NCI-H1048 (cell line): ENCODE measurements around the gene CORO7.
A peak's percentile ranks its signal among the peaks of the same experiment; 100 is the strongest.

Experiments
- DNase-seq: peaks from one replicate; lab custom pipeline; 2025; lab: John Stamatoyannopoulos, UW

Gene CORO7

GRCh38 chr16:4321286-4322120, 94.9 kb downstream of the CORO7 start:
- no peak for DNase-seq

DNA sequence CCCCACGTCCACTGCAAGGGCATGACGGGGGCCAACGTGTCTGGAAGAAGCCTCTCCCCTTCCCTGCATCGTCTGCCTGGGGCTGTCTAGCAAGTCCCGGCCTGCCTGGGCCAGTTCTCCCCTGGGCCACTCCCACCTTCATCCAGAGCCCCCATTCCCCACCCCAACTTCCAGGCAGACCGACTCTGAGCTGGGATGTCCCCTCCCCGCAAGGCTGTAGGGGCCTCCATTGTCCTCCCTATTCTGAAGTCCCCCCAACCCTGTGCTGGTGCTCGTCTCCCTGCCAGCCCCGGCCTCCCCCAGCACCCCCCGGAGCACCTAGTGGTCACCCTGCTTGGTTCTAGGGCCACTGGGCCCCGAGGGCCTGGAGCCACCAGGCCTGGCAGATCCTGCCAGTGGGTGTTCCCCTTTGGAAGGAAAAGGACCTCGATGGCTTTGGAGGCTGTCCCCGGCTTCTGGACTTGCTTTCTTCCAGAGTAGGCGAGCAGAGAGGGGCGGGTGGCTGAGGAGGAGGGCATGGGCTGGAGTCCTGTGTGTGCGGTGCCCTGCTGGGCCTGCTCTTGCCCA, 95.7 kb downstream of the CORO7 start:
- DNase-seq, result no peak

DNA sequence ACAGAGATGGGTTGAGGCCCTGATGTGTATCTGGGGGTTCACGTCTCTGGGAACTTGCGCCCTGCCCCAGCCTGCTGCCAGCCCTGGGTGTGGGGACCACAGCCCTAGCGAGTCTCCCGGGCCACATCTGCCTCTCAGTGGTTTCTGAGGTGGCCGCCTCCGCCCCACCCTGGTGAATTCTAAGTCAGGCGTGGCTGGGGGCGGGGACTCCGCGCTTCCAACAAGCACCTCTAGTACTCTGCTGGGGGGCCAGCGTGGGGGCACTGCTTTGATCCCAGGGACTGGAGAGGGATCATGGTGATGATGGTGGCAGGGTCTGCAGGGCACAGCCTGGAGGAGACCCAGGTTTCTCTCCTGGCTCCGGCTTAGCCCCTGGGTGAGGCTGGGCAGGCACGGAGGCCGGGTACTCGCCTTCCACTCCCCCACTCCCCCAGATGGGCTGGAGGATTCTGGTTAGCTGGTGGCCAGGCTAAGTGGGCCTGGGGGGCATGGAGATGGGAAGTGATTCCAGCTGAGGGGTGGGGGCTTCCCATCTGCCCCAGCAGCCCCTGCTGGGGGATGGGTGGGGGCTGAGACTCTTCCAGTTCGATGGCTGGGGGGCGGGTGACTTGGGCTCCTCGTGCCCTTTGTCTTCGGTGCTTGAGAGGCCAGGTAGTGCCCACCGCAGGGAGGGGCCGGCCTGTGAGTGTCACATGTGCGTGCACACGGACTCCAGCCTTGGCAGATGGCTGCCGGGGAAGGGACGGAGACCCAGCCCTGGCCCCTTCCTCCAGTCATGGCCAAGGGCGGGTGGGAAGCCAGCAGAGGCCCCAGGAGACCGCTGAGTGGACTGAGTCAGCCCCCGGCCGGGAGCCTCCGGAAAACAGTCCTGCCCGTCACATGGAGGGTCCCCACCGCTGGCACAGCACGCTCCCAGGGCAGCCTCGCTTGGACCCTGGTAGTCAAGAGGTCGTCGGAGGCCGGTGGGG, 96.7 kb downstream of the CORO7 start:
- no peak for DNase-seq

- DNase-seq, result no peak
Observed at GRCh38 chr16:4318967-4319366, 97.4 kb downstream of the CORO7 start.

- no peak for DNase-seq
Observed at GRCh38 chr16:4318451-4318910, 97.9 kb downstream of the CORO7 start.

- DNase-seq, result no peak
Observed at GRCh38 chr16:4317532-4318450, 98.6 kb downstream of the CORO7 start.

DNA sequence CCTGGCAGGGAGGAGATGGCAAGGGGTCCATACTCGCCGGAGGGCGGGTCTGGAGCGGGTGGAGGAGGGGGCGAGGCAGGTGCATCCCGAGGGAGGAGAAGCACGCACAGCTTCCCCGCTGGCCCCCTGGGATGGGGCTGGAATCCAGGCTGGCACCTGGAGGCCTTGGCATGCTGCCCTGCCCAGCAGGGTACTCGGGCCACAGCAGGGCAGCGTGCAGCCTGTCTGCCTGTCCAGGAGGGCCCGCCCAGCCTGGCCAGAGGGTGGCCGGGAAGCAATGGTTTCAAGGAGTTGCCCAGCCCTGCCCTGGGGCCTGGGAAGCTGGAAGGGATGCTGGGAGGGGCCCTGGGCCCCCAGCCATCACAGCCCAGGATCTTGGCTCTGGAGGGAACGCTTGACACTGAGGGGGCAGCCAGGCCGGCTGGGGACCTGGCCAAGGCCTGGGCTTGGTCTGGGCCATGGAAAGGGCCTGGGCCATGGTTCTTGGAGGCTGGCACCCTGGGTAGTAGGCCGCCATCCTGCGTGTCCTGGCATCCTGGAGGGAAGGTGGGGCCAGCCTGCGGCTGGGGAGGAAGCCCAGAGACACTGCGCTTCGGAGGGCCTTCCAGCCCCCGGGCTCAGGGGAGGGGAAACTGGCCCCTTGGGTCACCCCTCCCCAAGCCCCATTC, 99.4 kb downstream of the CORO7 start:
- no peak for DNase-seq

GRCh38 chr16:4316108-4316863, 100.1 kb downstream of the CORO7 start:
- DNase-seq, result no peak

GRCh38 chr16:4315186-4316107, 100.9 kb downstream of the CORO7 start, which contains the start of gene GLIS2:
TSS of gene GLIS2 (plus strand) at chr16:4316067. CDS start at chr16:4332281, 16,214 bp downstream.
- DNase-seq, result no peak

- DNase-seq, result no peak
Observed at GRCh38 chr16:4314532-4315185, 101.7 kb downstream of the CORO7 start.

DNA sequence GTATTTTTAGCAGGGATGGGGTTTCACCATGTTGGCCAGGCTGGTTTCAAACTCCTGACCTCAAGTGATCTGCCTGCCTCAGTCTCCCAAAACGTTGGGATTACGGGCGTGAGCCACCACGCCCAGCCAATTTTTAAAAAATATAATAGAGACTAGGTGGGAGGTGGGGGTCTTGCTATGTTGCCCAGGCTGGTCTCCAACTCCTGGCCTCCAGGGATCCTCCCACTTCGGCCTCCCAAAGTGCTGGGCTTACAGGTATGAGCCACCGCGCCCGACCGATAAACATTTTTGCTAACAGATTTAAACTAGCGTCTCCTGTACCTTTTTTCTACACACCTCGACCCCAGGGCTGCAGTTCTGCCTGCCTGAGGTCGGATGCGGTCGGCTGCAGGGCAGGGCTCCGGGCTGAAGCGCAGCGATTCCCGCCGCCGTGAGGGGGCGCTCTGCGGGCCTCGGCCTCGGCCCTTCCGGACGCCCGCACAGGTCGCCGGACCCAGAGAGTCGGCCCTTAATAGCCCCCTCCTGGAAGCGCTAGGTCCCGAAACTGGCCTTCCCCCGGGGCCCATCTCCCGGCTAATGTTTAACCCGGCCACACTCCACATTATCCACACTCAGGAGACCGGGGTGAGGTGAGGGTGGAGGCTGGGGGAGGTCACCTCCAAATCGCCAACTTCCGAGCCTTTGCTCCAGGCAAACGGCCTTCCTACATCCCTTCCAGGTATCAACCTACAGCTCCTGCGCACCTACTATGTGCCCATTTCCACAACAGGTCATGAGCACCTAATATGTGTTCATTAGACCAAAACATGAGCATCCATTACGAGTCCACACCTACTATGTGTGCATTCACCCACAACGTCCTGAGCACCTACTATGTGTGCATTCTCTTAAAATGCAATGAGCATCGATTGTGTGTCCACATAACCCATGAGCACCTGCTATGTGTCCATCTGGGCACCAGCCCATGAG, 102.5 kb downstream of the CORO7 start:
- DNase-seq, result no peak

DNA sequence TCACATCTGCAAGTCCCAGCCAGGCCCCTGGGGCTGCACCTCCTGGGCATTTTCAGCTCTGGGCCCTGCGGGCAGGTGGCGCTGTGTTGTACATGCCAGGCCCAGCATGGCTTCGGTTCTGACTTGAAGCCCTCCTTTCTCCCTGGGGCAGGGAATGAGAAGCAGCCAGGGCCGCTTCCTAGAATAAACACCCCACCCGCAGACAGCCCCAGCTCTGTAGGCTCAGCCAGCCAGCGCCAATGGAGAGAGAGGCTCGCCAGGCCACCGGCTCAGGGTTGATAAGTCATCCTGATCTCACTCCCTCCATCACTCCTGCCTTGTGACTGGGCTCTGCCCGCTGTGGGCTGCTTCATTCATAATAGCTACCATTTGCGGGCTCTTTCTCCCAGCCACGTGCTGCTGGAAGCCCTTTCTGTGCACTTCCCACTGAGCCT, 106.5 kb downstream of the CORO7 start:
- DNase-seq, result no peak

GRCh38 chr16:4309102-4309832, 107.1 kb downstream of the CORO7 start:
- DNase-seq, result no peak

DNA sequence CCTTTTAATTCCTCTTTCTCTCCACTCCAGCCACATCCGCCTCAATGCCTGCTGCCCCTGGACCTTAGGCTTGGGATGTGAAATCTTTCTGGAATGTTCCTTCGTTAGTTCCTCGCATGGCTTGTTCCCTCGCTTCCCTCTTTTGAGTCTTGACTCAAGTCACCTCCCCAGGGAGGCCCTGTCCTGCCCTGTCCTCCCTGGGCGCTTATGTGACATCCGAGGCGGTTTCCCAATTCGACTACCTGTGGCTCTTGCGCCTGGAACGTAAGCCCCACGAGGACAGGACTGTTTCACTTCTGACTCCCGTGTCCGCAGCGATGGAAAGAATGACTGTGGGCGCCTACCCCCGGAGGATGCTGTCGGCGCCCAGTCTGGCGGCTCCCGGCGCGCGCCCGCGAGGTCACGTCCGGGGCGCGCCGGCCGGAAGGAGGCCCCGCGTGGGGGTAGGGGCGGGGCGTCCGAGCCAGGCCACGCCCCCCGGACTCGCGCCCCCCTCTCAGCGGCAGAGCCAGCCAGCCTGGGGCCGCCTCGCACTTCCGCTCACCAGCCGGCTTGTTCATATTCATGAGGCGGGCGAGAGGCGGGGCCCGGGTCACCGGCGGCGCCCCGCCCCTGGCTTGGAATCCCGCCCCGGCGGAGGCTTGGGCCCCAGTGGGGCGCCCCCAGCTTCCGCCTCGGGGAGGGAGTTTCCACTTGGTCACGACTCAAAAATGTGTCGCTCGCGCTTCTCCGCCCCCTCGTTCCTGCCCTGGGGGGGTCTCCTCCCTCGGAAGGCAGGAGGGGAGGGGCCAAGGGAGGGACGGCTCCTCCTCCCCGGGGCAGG, 109.0 kb downstream of the CORO7 start:
- peak; percentile 20 for DNase-seq

- DNase-seq, result no peak
Observed at GRCh38 chr16:4306470-4307214, 109.8 kb downstream of the CORO7 start.
